Keratinocyte (primary cell): ENCODE data around the gene PTPN14. TPM values are rescaled to one million over a fixed set of nuclear protein-coding genes. Genes with fewer than 3 reads are reported as not detected.
"Not testable (repeated sequence)": the region's sequence is repeated elsewhere in the genome, so short reads cannot be mapped to it uniquely, and the experiment has no call there.

Source experiments
- DNase-seq: peaks from one replicate; pipeline ENCODE4 v3.0.0-alpha.2; 2011; ENCODE audit warnings: low read depth, missing footprints, low spot score
- FAIRE-seq: peaks from 2 replicates; lab custom pipeline; 2011; peaks lifted over from hg19 to GRCh38; lab: Jason Lieb, UNC
- H2AFZ ChIP-seq: 2 replicates; pipeline ENCODE4 v1.6.0; 2012; ENCODE audit warnings: low read length, control low read depth, inconsistent platforms; ENCODE audit not compliant: control insufficient read depth
- H3K27ac ChIP-seq: 2 replicates; pipeline ENCODE4 v1.5.1; 2011; ENCODE audit warnings: low read length; ENCODE audit not compliant: control insufficient read depth, insufficient read depth
- H3K27me3 ChIP-seq: 3 replicates; pipeline ENCODE4 v1.6.0; 2011; ENCODE audit warnings: low read length; ENCODE audit not compliant: control insufficient read depth, insufficient read depth; ENCODE audit errors: extremely low read depth
- H3K36me3 ChIP-seq, 2 experiments: 2 replicates in 1 of 2; 3 replicates in 1 of 2; pipeline ENCODE4 v1.5.1; 2011; ENCODE audit warnings: low read length in 2 of 2, mild to moderate bottlenecking in 1 of 2; ENCODE audit not compliant: control insufficient read depth in 2 of 2, insufficient read depth in 2 of 2; ENCODE audit errors: extremely low read depth in 1 of 2
- H3K4me1 ChIP-seq: 3 replicates; pipeline ENCODE4 v1.5.1; 2011; ENCODE audit warnings: low read length; ENCODE audit not compliant: control insufficient read depth, insufficient read depth; ENCODE audit errors: extremely low read depth
- H3K4me2 ChIP-seq: 3 replicates; pipeline ENCODE4 v1.6.0; 2011; ENCODE audit warnings: low read depth, low read length; ENCODE audit not compliant: control insufficient read depth, insufficient read depth; ENCODE audit errors: extremely low read depth
- H3K4me3 ChIP-seq, 3 experiments: fragments of 200-600 bp in 1 of 3; sonication (generic) in 1 of 3; 2 replicates in 2 of 3; 3 replicates in 1 of 3; pipeline ENCODE4 v1.5.1; 2011 to 2016; ENCODE audit warnings: low read length in 3 of 3, mild to moderate bottlenecking in 3 of 3, control low read depth in 2 of 3, inconsistent platforms in 1 of 3, low read depth in 1 of 3, mixed read lengths in 1 of 3, mixed run types in 1 of 3, moderate library complexity in 1 of 3; ENCODE audit not compliant: control insufficient read depth in 2 of 3, insufficient read depth in 2 of 3; ENCODE audit errors: extremely low read depth in 1 of 3
- H3K79me2 ChIP-seq: 2 replicates; pipeline ENCODE4 v1.6.0; 2012; ENCODE audit warnings: low read length; ENCODE audit not compliant: control insufficient read depth, insufficient read depth
- H3K9ac ChIP-seq: 3 replicates; pipeline ENCODE4 v1.6.0; 2011; ENCODE audit warnings: low read length; ENCODE audit not compliant: control insufficient read depth, insufficient read depth; ENCODE audit errors: extremely low read depth
- H3K9me1 ChIP-seq: 3 replicates; pipeline ENCODE4 v1.6.0; 2011; ENCODE audit warnings: low read length; ENCODE audit not compliant: control insufficient read depth, insufficient read depth; ENCODE audit errors: extremely low read depth
- H3K9me3 ChIP-seq: 2 replicates; pipeline ENCODE4 v1.5.1; 2012; ENCODE audit warnings: low read depth, low read length; ENCODE audit not compliant: control insufficient read depth
- H4K20me1 ChIP-seq: 3 replicates; pipeline ENCODE4 v1.6.0; 2011; ENCODE audit warnings: low read length; ENCODE audit not compliant: control insufficient read depth, insufficient read depth; ENCODE audit errors: extremely low read depth
- CTCF ChIP-seq, 3 experiments: IDR thresholded peaks in 1 of 3; conservative IDR thresholded peaks in 1 of 3; optimal IDR thresholded peaks in 1 of 3; 2 replicates in 2 of 3; 3 replicates in 1 of 3; pipeline versions ENCODE3 to v1.5.1; 2011; ENCODE audit warnings: low read length in 3 of 3, mild to moderate bottlenecking in 3 of 3, moderate library complexity in 2 of 3, control low read depth in 1 of 3, inconsistent platforms in 1 of 3; ENCODE audit not compliant: insufficient read depth in 2 of 3; ENCODE audit errors: extremely low read depth in 1 of 3
- EZH2 ChIP-seq: IDR thresholded peaks from one replicate; pipeline ENCODE4 v1.6.1; 2012; ENCODE audit warnings: inconsistent platforms, mild to moderate bottlenecking, low read length, moderate library complexity
- dilution Hi-C: fragments of 300-500 bp; cut with MboI; formaldehyde crosslinking; loops from one replicate; pipeline ENCODE4 v1.7.0; 2020; ENCODE audit warnings: low sequenced_read_pairs; ENCODE audit not compliant: extremely low pct_ligation_motif_present
- polyA minus RNA-seq, 3 experiments: library from RNA; depleted of rRNA, polyadenylated mRNA; stranded (reverse); fragments of >200 nt; gene quantifications; 1 replicate in 1 of 3; 2 replicates in 1 of 3; 3 replicates in 1 of 3; pipeline ENCODE4 v1.2.3, GENCODE V29; 2011
- polyA plus RNA-seq, 5 experiments: library from polyadenylated mRNA; depleted of rRNA in 3 of 5; stranded (reverse) in 3 of 5; stranded (forward) in 1 of 5; unstranded in 1 of 5; fragments of >200 nt; gene quantifications; 1 replicate in 1 of 5; 2 replicates in 3 of 5; 3 replicates in 1 of 5; pipeline versions ENCODE4 v1.2.1 to v1.2.3, GENCODE V29; 2011 to 2012; ENCODE audit warnings: missing spikeins in 2 of 5, low read depth in 1 of 5, low replicate concordance in 1 of 5

Gene PTPN14
- polyA plus RNA-seq (28.0 to 59.9 TPM (median 29.9 TPM) in 3 replicates), polyA minus RNA-seq (115 to 156 TPM (median 131 TPM) in 3 replicates)
- polyA plus RNA-seq (2011; ENCODE audit: low read depth) = 16.1 TPM
- 22.9 and 31.8 TPM in 2 replicates for polyA plus RNA-seq (2011; cell fraction: cytosol; rRNA removed)
- polyA plus RNA-seq (2011; cell fraction: nucleus; rRNA removed) = 67.8 and 76.2 TPM in 2 replicates
- polyA plus RNA-seq (2012; ENCODE audit: low replicate concordance) = 23.6 and 44.7 TPM in 2 replicates
- 92.3 TPM for polyA minus RNA-seq (2011; cell fraction: cytosol; rRNA and poly(A)+ RNA removed)
- polyA minus RNA-seq (2011; cell fraction: nucleus; rRNA and poly(A)+ RNA removed) = 167 and 251 TPM in 2 replicates

- no peak for FAIRE-seq
- Histone ChIP-seq H3K27ac (peak within 1 kb of the TSS; percentile 96), H4K20me1 (peaks cover 6% of the 10 kb centered on the region), H3K4me2 (peak within 1 kb of the TSS; percentile 93), H3K4me1 (peaks cover 29% of the 10 kb centered on the region), H3K9ac (peak within 1 kb of the TSS; percentile 99), H3K27me3 (no peaks in the 10 kb centered on the region), H3K36me3 (peaks cover 0 to 1% of the 10 kb centered on the region in 2 experiments), H3K4me3 (peak within 1 kb of the TSS; percentile 71 to 99 (median 97)), H3K9me1 (peaks cover under 1% of the 10 kb centered on the region), H2AFZ (peak within 1 kb of the TSS; percentile 53), H3K79me2 (peaks cover 48% of the 10 kb centered on the region), H3K9me3 (no peaks in the 10 kb centered on the region)
- DNase-seq = no peak
- dilution Hi-C loops = no loop called here
- TF ChIP-seq EZH2 (no peak), CTCF (optimal IDR thresholded peaks at IDR 0.05 in 1 of 3, IDR thresholded peaks at IDR 0.05 in 1 of 3, conservative IDR thresholded peaks at IDR 0.05 in 1 of 3; ENCODE audit: extremely low read depth in 1 of 3, insufficient read depth in 2 of 3, low read length in 3 of 3) (peak; percentile 35 to 38 (median 36))
These were observed at the start of gene PTPN14 for GRCh38 chr1:214551436-214552173. Gene PTPN14 (minus strand): TSS chr1:214551602. CDS start chr1:214464803, 86,799 bp downstream.

- no peak overlapping the region for H3K4me3 ChIP-seq
- no peak overlapping the region for H3K27ac ChIP-seq
- no peaks in the 10 kb centered on the region for H3K9me3 ChIP-seq
- H3K4me1 ChIP-seq = no peaks in the 10 kb centered on the region
- no peaks in the 10 kb centered on the region for H3K36me3 ChIP-seq
- no peaks in the 10 kb centered on the region for H4K20me1 ChIP-seq
- dilution Hi-C loops = no loop called here
- TF ChIP-seq EZH2 = no peak
- TF ChIP-seq CTCF (optimal IDR thresholded peaks at IDR 0.05 in 1 of 3, IDR thresholded peaks at IDR 0.05 in 1 of 3, conservative IDR thresholded peaks at IDR 0.05 in 1 of 3; ENCODE audit: extremely low read depth in 1 of 3, insufficient read depth in 2 of 3, low read length in 3 of 3) = no peak
- H3K27me3 ChIP-seq = no peaks in the 10 kb centered on the region
- no peak for FAIRE-seq
- no peaks in the 10 kb centered on the region for H3K79me2 ChIP-seq
- H3K9ac ChIP-seq = no peak overlapping the region
- no peak for DNase-seq
- H2AFZ ChIP-seq = no peak overlapping the region
- no peaks in the 10 kb centered on the region for H3K9me1 ChIP-seq
- H3K4me2 ChIP-seq = no peak overlapping the region
These were observed 41.8 kb upstream of the PTPN14 start for GRCh38 chr1:214593158-214593557.

- H3K9me1 ChIP-seq, dilution Hi-C loops, H3K79me2 ChIP-seq, H3K9ac ChIP-seq, H2AFZ ChIP-seq, H3K4me3 ChIP-seq, H3K27me3 ChIP-seq, H3K36me3 ChIP-seq, H3K4me1 ChIP-seq, H3K4me2 ChIP-seq, H3K9me3 ChIP-seq, H3K27ac ChIP-seq, DNase-seq, H4K20me1 ChIP-seq, FAIRE-seq: not testable (repeated sequence)
These were observed 40.5 kb upstream of the PTPN14 start for GRCh38 chr1:214591918-214592317.
